ENCODE results near the gene B4GALT2. TPM values are rescaled to one million over a fixed set of nuclear protein-coding genes. Genes with fewer than 3 reads are reported as not detected.

Gene B4GALT2
- total RNA-seq, 1 donor from 2014 or later = 119 TPM

GRCh38 chr1:43945674-43946235 lies 33.3 kb upstream of the B4GALT2 start:
- no peak for DNase-seq (ENCODE audit: low spot score in 2 of 2)

GRCh38 chr1:43946236-43947060 lies 32.6 kb upstream of the B4GALT2 start, which contains the start of gene IPO13:
Gene IPO13, plus strand, starts transcription at chr1:43946950. Its CDS starts 651 bp downstream, at chr1:43947601.
- DNase-seq (ENCODE audit: low spot score in 2 of 2) (peak; percentile 97 to 99), FAIRE-seq (no peak)

More at GRCh38 chr1:43945674-43946235, 33.3 kb upstream of the B4GALT2 start:
- FAIRE-seq = no peak

GRCh38 chr1:43947061-43947873 lies 31.7 kb upstream of the B4GALT2 start:
- no peak for FAIRE-seq
- DNase-seq (ENCODE audit: low spot score in 2 of 2) = no peak

- DNase-seq (ENCODE audit: low spot score in 2 of 2) (no peak), FAIRE-seq (no peak)
Measured at GRCh38 chr1:43947874-43948437, 31.1 kb upstream of the B4GALT2 start.

GRCh38 chr1:43949678-43950077 lies 29.3 kb upstream of the B4GALT2 start:
- DNase-seq (ENCODE audit: low spot score in 2 of 2) (no peak), FAIRE-seq (no peak)

- FAIRE-seq (no peak), DNase-seq (ENCODE audit: low spot score in 2 of 2) (no peak)
Measured at GRCh38 chr1:43951021-43951985, 27.7 kb upstream of the B4GALT2 start.

GRCh38 chr1:43952731-43953346 lies 26.2 kb upstream of the B4GALT2 start:
- FAIRE-seq (no peak), DNase-seq (ENCODE audit: low spot score in 2 of 2) (no peak)

GRCh38 chr1:43953361-43953760 lies 25.6 kb upstream of the B4GALT2 start:
- FAIRE-seq = no peak
- DNase-seq (ENCODE audit: low spot score in 2 of 2) = no peak

- DNase-seq (ENCODE audit: low spot score in 2 of 2) (peak in 1 of 2 donors; percentile 49), FAIRE-seq (no peak)
Measured at GRCh38 chr1:43954036-43954435, 25.0 kb upstream of the B4GALT2 start.

GRCh38 chr1:43956234-43956633 lies 22.8 kb upstream of the B4GALT2 start:
- FAIRE-seq = no peak

GRCh38 chr1:43957407-43958040 lies 21.5 kb upstream of the B4GALT2 start:
- DNase-seq (ENCODE audit: low spot score in 2 of 2) = no peak
- FAIRE-seq = no peak

More at GRCh38 chr1:43956234-43956633, 22.8 kb upstream of the B4GALT2 start:
- no peak for DNase-seq (ENCODE audit: low spot score in 2 of 2)

- FAIRE-seq = no peak
Measured at GRCh38 chr1:43958351-43959255, 20.4 kb upstream of the B4GALT2 start.

GRCh38 chr1:43960798-43961197 lies 18.2 kb upstream of the B4GALT2 start:
- no peak for DNase-seq (ENCODE audit: low spot score in 2 of 2)
- no peak for FAIRE-seq

More at GRCh38 chr1:43958351-43959255, 20.4 kb upstream of the B4GALT2 start:
- DNase-seq (ENCODE audit: low spot score in 2 of 2) = no peak

- FAIRE-seq (no peak), DNase-seq (ENCODE audit: low spot score in 2 of 2) (no peak)
Measured at GRCh38 chr1:43961692-43962091, 17.3 kb upstream of the B4GALT2 start.

- no peak for FAIRE-seq
- no peak for DNase-seq (ENCODE audit: low spot score in 2 of 2)
Measured at GRCh38 chr1:43962324-43962723, 16.7 kb upstream of the B4GALT2 start.

- FAIRE-seq (no peak), DNase-seq (ENCODE audit: low spot score in 2 of 2) (no peak)
Measured at GRCh38 chr1:43963006-43963405, 16.0 kb upstream of the B4GALT2 start.

- no peak for DNase-seq (ENCODE audit: low spot score in 2 of 2)
- no peak for FAIRE-seq
Measured at GRCh38 chr1:43963890-43964289, 15.1 kb upstream of the B4GALT2 start.
